Non-pigmented ciliary epithelial cell (primary cell): ENCODE results near the gene RIOK2.
"Not testable (repeated sequence)": the region's sequence is repeated elsewhere in the genome, so short reads cannot be mapped to it uniquely, and the experiment has no call there.

ENCODE experiments used
- DNase-seq: peaks from one replicate; pipeline ENCODE4 v3.0.0-alpha.2; 2010; ENCODE audit warnings: low read depth

The RIOK2 gene

DNA sequence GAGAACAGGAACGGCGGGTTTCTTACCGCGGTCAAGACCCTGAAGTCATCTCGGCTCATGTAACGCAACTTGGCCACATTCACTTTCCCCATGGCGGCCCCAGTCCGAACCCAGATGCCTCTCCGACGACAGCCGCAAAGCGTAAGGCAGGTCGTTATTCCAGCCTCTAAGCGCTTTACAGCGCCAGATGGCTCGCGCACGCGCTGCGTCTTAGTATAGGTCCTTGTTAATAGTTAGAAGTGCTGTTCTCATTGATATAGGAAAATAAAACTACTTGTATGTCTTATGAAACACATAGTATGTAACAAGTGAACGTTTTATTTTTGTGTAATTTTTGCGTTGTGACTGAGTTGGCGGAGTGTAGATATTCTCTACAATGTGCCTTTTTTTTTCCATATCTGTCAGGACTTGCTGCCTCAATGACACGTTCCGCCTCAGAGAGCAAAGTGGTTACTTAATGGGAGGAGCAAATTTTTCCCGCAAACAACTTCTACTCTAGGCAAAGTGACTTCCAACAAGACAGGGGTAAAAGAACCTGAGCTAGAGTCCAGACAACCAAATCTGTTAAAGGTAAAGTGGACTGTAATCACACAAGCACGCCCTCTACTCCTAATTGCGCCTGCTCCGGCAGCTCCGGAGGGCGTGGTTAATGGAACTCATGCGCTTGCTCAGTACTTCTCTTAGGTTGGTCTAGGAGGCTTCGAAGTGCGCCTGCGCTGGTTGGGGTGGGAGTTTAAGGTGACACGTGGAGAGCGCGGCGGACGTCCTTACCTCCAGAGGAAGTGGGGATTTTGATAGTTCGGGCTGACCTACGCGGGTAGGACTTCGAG is at the start of gene RIOK2:
Gene RIOK2 (minus strand): TSS at position 148 of the 830 bp plus-strand sequence. CDS start 56 bp downstream, at position 92.
- DNase-seq: peak; percentile 87

GRCh38 chr5:97231025-97231636 is 48.1 kb upstream of the RIOK2 start:
- DNase-seq: peak; percentile 65

GRCh38 chr5:97229688-97230285 is 46.7 kb upstream of the RIOK2 start:
- no peak for DNase-seq

- no peak for DNase-seq
Measured at GRCh38 chr5:97229196-97229595, 46.1 kb upstream of the RIOK2 start.

- no peak for DNase-seq
Measured at GRCh38 chr5:97225222-97225621, 42.2 kb upstream of the RIOK2 start.

DNA sequence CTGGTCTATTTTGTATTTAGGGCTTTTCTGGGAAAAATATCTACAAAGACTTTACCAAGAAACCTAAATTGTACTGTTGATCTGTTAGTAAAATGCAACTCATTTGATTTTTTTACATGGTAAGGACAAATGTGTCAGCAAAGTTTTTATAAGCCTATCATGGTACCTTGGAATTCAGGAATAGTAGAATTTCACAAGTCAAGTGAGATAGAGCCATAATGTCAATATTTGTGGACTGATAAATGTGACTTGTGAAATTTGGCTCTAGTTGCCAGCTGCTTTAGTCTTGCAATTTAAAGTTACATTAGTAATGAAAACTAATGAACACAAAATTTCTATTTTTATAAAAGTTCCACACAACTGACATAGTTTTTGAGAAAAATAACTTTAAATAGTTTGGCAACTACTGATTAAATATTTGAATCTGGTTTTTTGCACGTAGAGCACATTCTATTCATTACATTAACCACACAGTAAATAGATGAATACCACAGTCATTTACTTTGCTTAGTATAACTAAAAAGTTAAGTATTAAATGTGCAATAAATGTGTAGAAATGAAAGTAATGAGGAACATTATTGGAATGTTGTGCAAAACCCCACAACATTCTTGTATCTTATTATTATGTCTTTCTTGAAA is 41.2 kb upstream of the RIOK2 start:
- no peak for DNase-seq

DNA sequence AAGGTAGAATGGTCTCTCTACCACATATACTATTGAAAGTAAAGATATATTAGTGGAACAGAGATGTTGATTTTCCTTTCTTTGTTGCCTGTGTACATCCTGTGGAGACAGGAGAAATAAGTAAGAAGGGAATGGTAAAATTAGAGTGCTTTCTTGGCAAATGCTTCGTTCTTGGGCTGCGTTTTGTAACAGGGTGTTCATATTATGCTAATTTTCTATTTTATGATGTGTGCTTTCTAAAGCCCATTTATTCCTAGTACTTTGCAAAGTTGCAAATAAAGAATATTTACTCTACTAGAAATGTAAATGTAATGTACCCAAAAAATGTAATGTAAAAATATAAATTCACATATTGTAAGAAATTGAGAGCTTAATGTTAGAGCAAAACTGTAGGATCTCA is 40.5 kb upstream of the RIOK2 start:
- no peak for DNase-seq

DNA sequence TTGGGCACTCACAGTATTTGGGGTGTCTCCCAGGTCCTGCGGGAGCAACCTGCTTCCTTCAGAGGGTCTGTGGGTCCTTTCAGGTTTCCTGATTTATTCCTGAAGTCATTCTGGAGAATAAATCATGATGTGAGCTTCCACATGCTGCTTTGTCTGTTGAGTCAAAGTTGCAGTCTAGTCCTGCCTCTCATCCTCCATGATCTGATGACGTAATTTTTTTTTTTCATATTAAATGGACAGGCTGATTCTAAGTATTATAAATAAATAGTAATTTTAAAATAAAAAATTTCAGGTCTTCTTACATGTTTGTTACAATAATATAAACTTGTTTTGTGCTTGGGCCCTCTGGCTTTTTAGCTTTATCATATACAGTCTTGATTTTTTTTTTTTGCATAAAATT is 26.3 kb upstream of the RIOK2 start:
- DNase-seq: no peak

DNA sequence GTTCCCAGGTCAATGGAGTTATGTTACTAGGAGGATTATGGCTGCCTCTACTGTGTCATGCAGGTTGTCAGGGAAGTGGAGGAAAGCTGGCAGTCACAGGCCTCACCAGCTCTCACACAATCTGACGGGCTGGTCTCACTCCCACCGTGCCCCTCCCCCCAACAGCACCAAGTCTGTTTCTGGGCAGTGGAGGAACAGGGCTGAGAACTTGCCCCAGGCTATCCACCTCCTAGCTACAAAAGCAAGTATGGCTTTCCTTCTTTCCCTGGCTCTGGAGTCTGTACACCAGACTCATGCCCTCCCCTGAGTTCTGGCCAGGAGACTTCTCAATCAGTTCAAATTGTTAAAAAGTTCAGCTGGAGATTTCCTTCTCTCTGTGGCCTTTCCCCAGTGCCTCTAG is 25.7 kb upstream of the RIOK2 start:
- no peak for DNase-seq

GRCh38 chr5:97208184-97208713 is 25.2 kb upstream of the RIOK2 start:
- no peak for DNase-seq

- no peak for DNase-seq
Measured at GRCh38 chr5:97194366-97194765, 11.3 kb upstream of the RIOK2 start.

GRCh38 chr5:97193355-97193688 is 10.3 kb upstream of the RIOK2 start:
- no peak for DNase-seq

GRCh38 chr5:97192580-97193354 is 9.7 kb upstream of the RIOK2 start:
- no peak for DNase-seq

- DNase-seq: no peak
Measured at GRCh38 chr5:97191893-97192292, 8.8 kb upstream of the RIOK2 start.

GRCh38 chr5:97189523-97189922 is 6.5 kb upstream of the RIOK2 start:
- not testable (repeated sequence) for DNase-seq

GRCh38 chr5:97183930-97184213 is 825 bp upstream of the RIOK2 start:
- no peak for DNase-seq

GRCh38 chr5:97182571-97183099 is 412 bp downstream of the RIOK2 start:
- DNase-seq: no peak

DNA sequence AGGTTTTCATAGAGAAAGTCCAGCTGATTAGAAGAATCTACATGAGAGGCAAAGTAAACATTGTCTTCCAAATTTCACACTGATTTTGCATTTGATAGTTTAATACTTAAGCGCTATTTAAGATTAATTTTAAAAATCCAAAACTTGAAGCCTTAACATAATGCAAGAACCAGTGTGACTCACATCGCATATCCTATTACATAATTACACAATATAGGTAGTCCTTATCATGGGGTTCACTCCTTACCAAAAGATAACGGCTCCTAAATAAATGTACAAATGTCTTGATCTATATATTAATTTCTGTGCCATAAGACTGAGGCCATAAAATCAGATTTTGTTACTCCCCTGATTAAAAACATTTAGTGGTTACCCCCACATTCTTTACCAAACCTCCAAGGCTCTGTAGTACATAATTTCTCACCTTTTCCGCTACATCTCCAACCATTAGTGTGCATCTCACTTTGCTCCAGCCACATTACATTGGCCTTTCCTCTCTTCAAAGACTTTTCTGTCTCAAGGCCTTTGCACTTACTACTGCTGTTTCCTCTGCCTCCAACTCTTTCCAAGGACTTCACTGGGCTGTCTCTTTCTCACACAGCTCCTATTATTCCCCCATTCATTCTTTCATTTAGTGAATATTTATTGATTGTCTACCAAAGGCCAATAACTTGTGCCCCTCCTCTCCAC is 1.0 kb downstream of the RIOK2 start:
- DNase-seq: no peak

DNA sequence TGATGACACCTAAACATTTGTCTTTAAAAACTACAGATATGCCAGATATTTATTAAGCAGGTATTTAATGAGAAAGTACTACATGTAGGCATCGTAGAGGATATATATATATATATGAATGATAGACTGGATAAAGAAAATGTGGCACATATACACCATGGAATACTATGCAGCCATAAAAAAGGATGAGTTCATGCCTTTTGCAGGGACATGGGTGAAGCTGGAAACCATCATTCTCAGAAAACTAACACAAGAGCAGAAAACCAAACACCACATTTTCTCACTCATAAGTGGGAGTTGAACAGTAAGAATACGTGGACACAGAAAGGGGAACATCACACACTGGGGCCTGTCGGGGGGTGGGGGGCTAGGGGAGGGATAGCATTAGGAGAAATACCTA is 3.6 kb downstream of the RIOK2 start:
- not testable (repeated sequence) for DNase-seq

DNA sequence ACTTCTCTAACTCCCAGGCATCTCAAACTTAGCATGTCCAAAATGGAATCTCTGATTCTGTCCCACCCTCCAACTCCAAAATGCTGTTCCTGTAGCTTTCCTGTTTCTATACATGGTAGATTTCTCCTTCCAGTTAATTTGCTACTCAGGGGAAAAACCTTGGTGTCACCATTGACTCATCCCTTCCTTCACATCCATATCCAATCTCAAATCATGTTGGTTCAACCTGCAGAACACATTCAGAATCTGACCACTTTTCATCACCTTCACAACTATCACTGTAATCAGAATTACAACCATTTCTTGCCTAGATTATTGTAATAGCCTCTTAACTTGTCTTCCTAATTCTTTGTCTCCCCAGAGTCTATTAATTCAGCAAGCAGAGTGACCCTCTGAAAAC is 10.8 kb downstream of the RIOK2 start:
- DNase-seq: no peak

DNA sequence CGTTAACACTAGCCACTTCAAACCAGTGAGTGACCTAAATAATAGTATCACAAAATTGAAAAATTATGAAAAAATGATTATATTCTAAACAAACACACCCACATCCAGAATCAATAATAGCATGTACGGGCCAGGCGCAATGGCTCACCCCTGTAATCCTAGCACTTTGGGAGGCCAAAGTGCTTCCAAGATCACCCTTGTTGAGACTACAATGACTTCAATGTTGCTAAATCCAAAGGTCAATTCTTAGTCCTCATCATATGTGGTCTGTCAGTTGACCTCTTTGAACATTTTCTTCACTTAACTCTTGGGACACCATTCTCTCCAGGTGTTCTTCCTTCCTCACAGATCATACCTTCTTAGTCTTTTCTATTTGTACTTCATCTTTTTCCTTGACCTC is 11.3 kb downstream of the RIOK2 start:
- DNase-seq: no peak
